COLO668 (cell line): ENCODE results near the gene HMGCS1.
"Not testable (repeated sequence)": the region's sequence is repeated elsewhere in the genome, so short reads cannot be mapped to it uniquely, and the experiment has no call there.

Experiments used
- DNase-seq: peaks from one replicate; lab custom pipeline; 2025; ENCODE audit not compliant: unreplicated experiment; lab: John Stamatoyannopoulos, UW

HMGCS1 gene

DNA sequence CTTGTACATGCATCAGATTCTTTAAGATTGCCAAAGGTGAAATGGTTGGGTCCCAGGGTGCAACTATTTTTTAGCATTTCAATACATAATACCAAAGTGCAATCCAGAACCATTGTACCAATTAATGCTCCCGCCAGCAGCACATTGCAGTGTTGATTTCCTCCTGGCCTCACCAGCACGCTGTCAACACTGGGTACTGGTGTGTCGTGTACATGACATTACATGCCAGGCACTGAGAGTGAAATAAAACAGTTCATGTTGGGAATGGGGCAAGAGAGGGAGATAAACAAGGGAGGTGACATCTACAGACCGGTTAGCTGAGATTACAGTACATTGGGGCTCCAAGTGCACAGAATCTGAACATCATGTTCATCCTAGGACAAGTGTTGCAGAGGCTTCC, 37.8 kb downstream of the HMGCS1 start:
- DNase-seq: no peak

DNA sequence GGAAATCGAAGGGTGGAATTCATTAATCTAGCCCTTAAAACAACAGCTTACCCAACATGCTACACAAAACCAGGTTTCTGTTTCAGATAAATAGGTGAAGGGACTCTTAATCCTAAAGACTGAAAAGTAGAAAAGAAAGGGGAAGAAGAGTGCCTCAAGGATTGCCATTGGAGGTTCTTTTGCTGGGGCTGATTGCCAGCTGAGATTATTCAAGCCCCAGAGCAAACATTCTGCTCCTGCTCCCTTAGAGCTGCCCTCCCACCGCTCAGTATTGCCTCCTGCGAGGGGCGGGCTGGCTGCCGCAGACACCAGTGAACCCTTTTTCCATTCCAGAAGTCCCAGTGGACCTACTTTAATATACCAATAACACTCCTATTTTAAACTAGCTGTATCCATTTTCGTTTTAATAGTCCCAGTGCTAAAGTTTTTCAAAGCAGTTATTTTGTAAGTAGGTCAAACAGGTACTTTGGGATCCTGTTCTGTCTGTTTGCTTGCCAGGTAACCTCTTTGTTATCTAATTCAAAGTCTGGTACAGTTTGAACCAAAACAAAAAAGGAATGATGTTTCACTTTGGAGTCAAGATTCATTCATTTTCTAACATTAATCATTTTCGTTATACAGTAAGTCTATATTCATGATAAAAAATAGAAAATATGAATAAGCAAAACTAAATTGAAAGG, 38.6 kb downstream of the HMGCS1 start:
- no peak for DNase-seq

DNA sequence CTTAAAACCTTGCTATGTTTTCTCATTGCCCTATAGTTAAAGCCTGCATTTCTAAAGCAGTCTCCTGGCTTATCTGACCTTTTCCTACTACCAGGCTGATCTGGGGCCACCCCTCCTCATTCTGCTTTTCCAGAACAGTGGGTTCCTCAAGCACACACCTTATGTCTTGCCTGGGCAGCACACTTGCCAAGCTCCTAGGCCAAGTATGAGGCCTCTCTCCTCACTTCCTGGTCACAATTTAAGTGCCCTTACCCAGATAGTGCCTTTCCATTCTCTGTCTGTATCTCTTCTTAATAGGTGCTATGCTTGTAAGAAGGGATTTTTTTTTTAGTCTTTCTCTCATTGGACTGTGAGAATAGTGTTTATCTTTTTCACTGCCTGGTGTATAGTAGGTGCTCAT, 39.7 kb downstream of the HMGCS1 start:
- no peak for DNase-seq

DNA sequence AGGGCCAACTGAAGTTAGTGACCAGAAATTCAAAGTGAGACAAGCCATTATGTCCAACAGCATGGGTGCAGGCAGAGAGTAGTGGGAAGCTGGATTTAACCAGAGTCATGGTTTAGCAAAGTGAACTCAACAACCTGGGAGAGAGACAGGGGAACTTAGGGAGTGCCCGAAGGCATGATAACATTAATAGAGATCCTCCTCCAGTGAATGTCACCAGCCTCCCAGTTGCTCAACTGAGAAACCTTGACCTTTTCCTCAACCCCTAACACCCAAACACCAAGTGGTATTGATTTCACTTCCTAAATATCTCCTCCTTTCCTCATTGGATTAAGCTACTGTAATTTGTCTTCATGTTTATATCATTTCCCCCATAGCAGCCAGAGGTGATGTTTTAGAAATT, 42.6 kb downstream of the HMGCS1 start:
- no peak for DNase-seq

DNA sequence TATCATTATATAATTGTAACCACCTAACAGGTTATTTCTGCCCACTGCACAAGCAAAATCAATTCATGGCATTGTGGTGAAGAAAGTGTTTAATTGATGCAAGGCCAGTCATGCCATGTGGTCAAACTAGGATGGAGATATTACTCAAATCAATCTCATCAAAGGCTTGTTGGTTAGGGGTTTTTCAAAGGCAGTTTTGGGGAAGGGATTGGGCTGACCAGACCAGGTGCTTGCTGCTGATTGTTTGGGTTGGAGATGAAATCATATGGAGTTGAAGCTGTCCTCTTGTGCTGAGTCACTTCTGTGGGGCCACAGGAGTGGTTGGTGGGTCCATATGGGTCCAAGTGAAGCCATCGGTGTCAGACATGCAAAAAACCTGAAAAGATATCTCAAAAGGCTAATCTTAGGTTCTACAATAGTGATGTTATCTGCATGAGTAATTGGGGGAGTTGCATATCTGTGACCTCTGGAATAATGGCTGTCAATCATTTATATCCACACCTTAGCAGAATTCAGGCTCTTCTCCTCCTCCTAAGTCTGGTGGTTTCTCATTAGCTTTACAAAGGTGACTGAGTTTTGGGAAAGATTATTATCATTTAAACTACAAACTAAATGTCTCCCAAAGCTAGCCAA, 44.9 kb downstream of the HMGCS1 start:
- DNase-seq: no peak

DNA sequence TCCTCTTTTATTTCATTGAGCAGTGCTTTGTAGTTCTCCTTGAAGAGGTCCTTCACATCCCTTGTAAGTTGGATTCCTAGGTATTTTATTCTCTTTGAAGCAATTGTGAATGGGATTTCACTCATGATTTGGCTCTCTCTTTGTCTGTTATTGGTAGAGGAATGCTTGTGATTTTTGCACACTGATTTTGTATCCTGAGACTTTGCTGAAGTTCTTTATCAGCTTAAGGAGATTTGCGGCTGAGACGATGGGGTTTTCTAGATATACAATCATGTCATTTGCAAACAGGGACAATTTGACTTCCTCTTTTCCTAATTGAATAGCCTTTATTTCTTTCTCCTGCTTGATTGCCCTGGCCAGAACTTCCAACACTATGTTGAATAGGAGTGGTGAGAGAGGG, 50.9 kb downstream of the HMGCS1 start:
- DNase-seq: not testable (repeated sequence)

DNA sequence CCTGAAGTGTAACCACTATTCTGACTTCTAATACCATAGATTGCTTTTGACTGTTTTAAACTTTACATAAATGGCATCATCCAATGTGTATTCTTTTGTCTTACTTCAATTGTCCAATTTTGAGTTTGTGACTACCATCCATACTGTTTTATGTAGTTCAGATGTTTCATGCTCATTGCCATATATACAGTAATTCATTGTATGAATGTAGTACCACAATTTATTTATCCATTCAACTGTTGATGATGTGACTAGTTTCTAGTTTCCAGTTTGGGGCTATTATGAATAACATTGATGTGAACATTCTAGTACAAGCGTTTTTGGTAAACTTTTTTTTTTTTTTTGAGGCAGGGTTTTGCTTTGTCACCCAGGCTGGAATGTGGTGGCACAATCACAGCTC, 55.1 kb downstream of the HMGCS1 start:
- no peak for DNase-seq

DNA sequence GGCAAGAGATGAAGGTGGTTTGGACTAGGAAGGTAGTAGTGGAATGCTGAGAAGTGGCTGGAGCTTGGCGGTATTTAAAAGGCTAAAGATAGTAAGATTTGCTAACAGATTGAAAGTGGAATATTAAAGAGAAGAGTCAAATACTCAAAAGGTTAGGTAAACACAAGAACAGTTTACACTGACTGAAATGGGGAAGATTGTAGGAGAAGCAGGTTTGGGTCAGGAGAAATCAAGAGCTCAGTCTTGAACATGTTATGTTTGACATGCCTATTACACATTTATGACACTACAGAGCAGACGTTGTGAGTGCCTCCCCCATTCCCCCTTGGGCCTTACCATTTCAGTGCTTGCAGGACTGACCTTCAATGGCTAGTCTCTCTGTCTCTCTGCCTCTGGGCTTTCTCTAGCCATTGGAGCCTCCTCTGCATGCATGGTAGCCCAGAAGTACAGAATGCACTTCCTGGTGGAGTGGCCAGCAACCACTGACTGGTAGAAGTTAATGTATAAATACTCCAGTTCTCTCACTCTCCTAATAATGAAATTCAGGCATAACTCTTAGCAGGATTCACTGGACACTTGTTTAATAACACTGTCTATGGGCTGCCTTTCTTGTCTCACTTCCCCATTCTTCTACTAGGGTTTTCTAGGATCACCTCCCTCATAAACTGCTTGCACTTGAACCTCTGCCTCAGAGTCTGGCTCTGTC, 56.8 kb downstream of the HMGCS1 start:
- no peak for DNase-seq

DNA sequence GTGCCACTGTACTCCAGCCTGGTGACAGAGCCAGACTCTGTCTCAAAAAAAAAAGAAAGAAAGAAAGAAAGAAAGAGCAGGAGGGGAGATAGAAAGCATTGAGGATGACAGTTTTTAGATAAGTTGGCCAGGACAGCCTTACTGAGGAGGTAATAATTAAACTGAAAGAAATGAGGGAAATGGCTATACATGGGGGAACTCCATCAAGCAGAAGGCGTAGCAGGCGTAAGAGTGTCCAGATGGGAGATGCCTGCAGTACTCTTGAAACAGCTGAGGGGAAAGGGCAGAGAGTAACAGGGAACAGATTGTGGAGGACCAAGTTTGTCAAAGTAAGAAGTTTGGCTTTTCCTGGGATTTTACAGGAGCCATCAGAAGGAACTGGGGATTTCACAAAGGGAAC, 57.5 kb downstream of the HMGCS1 start:
- DNase-seq: no peak

DNA sequence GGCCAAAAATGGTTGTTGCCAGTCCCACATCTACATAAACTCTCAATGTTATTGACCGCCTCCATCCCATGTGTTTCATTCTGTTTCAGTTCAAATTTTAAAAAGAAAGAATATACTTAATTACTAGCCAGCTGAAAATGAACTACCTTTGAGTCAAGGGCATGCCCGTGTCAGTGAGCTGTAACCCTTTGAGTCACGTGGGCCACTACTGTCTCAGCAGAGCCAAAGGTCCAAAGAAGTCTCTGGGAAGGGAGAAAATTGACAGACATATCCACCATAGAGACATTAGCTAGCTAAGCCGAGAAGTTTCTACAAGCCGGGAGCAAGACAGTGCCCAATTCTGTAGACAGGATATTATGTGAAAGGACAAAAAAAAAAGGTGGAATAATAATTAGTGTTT, 61.5 kb downstream of the HMGCS1 start:
- DNase-seq: no peak

DNA sequence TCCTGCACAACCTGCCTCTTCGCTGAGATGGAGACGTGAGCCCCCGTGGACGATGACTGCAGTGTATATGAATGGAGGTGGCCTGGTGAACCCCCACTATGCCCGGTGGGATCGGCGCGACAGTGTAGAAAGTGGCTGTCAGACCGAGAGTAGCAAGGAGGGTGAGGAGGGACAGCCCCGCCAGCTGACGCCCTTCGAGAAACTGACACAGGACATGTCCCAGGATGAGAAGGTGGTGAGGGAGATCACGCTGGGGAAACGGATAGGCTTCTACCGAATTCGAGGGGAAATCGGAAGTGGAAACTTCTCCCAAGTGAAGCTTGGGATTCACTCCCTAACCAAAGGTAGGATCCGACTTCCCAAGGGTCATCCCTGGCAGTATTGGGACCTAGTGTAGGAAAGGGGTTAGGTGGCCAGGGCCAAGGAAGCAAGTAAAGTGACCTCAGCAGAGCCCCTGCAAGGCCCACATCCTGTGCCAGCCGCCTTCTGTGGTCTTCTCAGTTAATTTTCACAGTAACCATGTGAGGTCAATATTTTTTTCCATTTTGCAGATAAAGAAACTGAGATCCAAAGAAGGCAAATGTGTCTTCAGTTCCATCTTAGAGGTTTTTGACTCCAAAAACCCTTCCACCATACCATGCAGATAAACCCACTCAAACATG, 67.4 kb downstream of the HMGCS1 start:
- DNase-seq: no peak

DNA sequence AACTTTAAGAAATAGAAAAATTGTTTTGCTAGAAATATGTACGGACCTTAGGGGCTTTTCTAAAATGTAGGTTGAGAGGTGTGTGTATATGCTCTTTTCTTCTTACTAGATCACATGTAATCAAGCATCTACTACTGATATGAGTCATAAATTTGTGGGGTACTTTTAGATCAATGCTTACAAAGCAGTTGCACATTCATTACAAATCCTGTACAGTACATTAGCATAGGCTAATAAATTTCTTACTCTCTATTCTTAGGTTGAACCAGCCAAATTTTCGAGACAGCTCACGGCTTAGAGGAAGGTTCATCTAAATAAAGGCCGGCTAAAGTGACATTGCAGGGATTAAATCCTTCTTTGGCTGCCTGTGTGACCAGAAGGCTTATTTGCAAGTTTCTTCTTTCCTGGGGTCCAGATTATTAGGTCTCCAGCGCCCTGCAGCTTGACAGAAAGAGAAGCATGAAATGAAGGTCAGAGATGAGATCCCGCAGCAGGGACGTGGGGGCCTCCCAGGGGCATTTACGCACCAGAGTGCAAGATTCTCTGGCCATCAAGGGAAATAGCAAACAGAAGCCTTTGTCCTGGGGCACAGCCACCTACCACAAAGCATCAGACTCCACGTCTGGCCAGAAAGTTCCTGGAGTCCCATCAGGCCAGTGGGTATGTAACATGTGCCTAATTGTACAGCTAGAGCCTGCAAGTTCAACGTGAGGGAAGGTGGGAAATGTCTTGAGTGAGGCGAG, 68.2 kb downstream of the HMGCS1 start:
- DNase-seq: no peak

DNA sequence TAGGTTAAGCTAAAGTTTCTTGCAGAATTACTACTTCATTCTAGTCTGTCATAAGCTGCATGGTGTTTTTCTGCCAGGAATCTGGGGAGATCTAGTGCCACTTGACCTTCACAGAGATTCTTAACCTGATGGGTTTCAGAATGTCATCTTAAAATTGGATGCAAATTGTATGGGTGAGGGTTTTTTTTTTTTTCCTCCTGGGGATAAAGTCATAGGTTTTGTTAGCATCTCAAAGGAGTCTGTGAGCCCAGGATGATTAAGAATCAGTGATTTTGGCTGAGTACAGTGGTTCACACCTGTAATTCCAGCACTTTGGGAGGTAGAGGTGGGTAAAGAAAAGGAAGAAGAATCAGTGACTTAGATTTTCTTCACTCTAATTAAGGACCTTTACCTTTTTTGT, 69.9 kb downstream of the HMGCS1 start:
- DNase-seq: no peak

DNA sequence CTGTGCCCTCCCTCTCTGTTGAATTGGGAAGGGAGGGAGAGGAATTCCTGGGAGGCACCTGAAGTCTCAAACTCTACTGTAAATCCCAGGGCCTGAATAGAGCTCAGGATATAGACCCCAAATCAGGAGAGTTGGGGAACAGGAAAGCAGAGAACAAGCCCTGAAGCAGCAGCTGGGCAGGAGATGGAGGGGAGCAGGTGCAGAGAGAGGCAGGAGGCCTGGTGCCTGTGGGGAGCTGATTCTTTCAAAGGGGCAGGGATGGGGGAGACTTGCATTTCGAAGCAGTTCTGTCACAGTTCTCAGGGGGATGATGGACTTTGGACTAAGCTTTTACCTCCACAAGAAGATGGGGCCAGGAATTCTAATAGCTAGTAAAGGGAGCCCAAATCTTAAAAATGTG, 71.0 kb downstream of the HMGCS1 start:
- no peak for DNase-seq
